ENCODE measurements around the gene STH. TPM values are rescaled to one million over a fixed set of nuclear protein-coding genes. Genes with fewer than 3 reads are reported as not detected.

STH gene
- total RNA-seq, 2 donors from 2014 or later = not detected

- Histone ChIP-seq H3K4me1 (replicated peaks) (no peaks in the 10 kb centered on the region), H3K36me3 (no peaks in the 10 kb centered on the region), H3K27me3 (replicated peaks; ENCODE audit: insufficient read depth) (no peaks in the 10 kb centered on the region), H3K27ac (no peak overlapping the region), H3K4me3 (no peak overlapping the region), H3K9me3 (no peaks in the 10 kb centered on the region)
- DNase-seq (ENCODE audit: low spot score) = no peak
- no peak for TF ChIP-seq CTCF (IDR thresholded peaks at IDR 0.05)
- TF ChIP-seq POLR2A (IDR thresholded peaks at IDR 0.05) = no peak
- TF ChIP-seq POLR2AphosphoS5 (IDR thresholded peaks at IDR 0.05) = no peak
- intact Hi-C loops (cut with DNase I) = no loop called here
- 87% methylated on average over 6 of the region's 6 CpGs for WGBS
Observed at GRCh38 chr17:45951941-45952340, 47.1 kb upstream of the STH start.

GRCh38 chr17:45952814-45953320, 46.2 kb upstream of the STH start:
- no peaks in the 10 kb centered on the region for H3K4me1 ChIP-seq (replicated peaks)
- intact Hi-C loops (cut with DNase I) = no loop called here
- 78% methylated on average over 6 of the region's 6 CpGs for WGBS
- no peaks in the 10 kb centered on the region for H3K27me3 ChIP-seq (replicated peaks; ENCODE audit: insufficient read depth)
- no peak for DNase-seq (ENCODE audit: low spot score)
- no peak overlapping the region for H3K27ac ChIP-seq
- no peaks in the 10 kb centered on the region for H3K9me3 ChIP-seq
- H3K4me3 ChIP-seq = no peak overlapping the region
- H3K36me3 ChIP-seq = no peaks in the 10 kb centered on the region
- TF ChIP-seq POLR2AphosphoS5 (IDR thresholded peaks at IDR 0.05) (no peak), CTCF (IDR thresholded peaks at IDR 0.05) (no peak), POLR2A (IDR thresholded peaks at IDR 0.05) (no peak)

GRCh38 chr17:45953561-45953960, 45.5 kb upstream of the STH start:
- 86% methylated on average over 2 of the region's 2 CpGs for WGBS

GRCh38 chr17:45954914-45955313, 44.1 kb upstream of the STH start:
- Histone ChIP-seq H3K4me1 (replicated peaks) (no peaks in the 10 kb centered on the region), H3K4me3 (no peak overlapping the region), H3K9me3 (no peaks in the 10 kb centered on the region), H3K36me3 (no peaks in the 10 kb centered on the region), H3K27me3 (replicated peaks; ENCODE audit: insufficient read depth) (no peaks in the 10 kb centered on the region), H3K27ac (no peak overlapping the region)
- no peak for DNase-seq (ENCODE audit: low spot score)
- intact Hi-C loops (cut with DNase I) = no loop called here
- no peak for TF ChIP-seq CTCF (IDR thresholded peaks at IDR 0.05)
- no peak for TF ChIP-seq POLR2AphosphoS5 (IDR thresholded peaks at IDR 0.05)
- no peak for TF ChIP-seq POLR2A (IDR thresholded peaks at IDR 0.05)
- 78% methylated on average over 11 of the region's 11 CpGs for WGBS

More at GRCh38 chr17:45953561-45953960, 45.5 kb upstream of the STH start:
- intact Hi-C loops (cut with DNase I) = no loop called here
- Histone ChIP-seq H3K9me3 (no peaks in the 10 kb centered on the region), H3K36me3 (no peaks in the 10 kb centered on the region), H3K4me3 (no peak overlapping the region), H3K27me3 (replicated peaks; ENCODE audit: insufficient read depth) (no peaks in the 10 kb centered on the region), H3K4me1 (replicated peaks) (no peaks in the 10 kb centered on the region), H3K27ac (no peak overlapping the region)
- DNase-seq (ENCODE audit: low spot score) = no peak
- TF ChIP-seq POLR2AphosphoS5 (IDR thresholded peaks at IDR 0.05) (no peak), CTCF (IDR thresholded peaks at IDR 0.05) (no peak), POLR2A (IDR thresholded peaks at IDR 0.05) (no peak)

GRCh38 chr17:45955326-45955725, 43.7 kb upstream of the STH start:
- H3K9me3 ChIP-seq = no peaks in the 10 kb centered on the region
- intact Hi-C loops (cut with DNase I) = no loop called here
- no peaks in the 10 kb centered on the region for H3K36me3 ChIP-seq
- no peaks in the 10 kb centered on the region for H3K27me3 ChIP-seq (replicated peaks; ENCODE audit: insufficient read depth)
- no peak overlapping the region for H3K27ac ChIP-seq
- DNase-seq (ENCODE audit: low spot score) = no peak
- no peak overlapping the region for H3K4me3 ChIP-seq
- no peak for TF ChIP-seq POLR2AphosphoS5 (IDR thresholded peaks at IDR 0.05)
- TF ChIP-seq CTCF (IDR thresholded peaks at IDR 0.05) = no peak
- no peak for TF ChIP-seq POLR2A (IDR thresholded peaks at IDR 0.05)
- no peaks in the 10 kb centered on the region for H3K4me1 ChIP-seq (replicated peaks)
- WGBS = 81% methylated on average over 10 of the region's 10 CpGs

All from prostate gland (tissue), 2 donors.